Smooth muscle cell (in vitro differentiated cells): Measurements from ENCODE around the gene ALDH1L2. TPM values are rescaled to one million over a fixed set of nuclear protein-coding genes. Genes with fewer than 3 reads are reported as not detected.

ENCODE experiments used
- DNase-seq: peaks from one replicate; lab custom pipeline; 2025; ENCODE audit not compliant: unreplicated experiment; lab: John Stamatoyannopoulos, UW
- H2AFZ ChIP-seq: fragments of 200-600 bp; sonication (generic); 2 replicates; pipeline ENCODE4 v1.6.0; 2016; ENCODE audit warnings: antibody characterized with exemption, low read depth, mild to moderate bottlenecking
- H3F3A ChIP-seq: fragments of 200-600 bp; sonication (generic); 2 replicates; pipeline ENCODE4 v1.6.0; 2017; ENCODE audit warnings: antibody characterized with exemption, low read depth
- H3K27ac ChIP-seq: fragments of 200-600 bp; sonication (generic); 2 replicates; pipeline ENCODE4 v1.5.1; 2016; ENCODE audit warnings: low read depth, mild to moderate bottlenecking
- H3K27me3 ChIP-seq: fragments of 200-600 bp; sonication (generic); 2 replicates; pipeline ENCODE4 v1.6.1; 2016; ENCODE audit warnings: low read depth, mild to moderate bottlenecking
- H3K36me3 ChIP-seq: fragments of 200-600 bp; sonication (generic); 2 replicates; pipeline ENCODE4 v1.5.1; 2016; ENCODE audit warnings: low read depth
- H3K4me1 ChIP-seq: fragments of 200-600 bp; sonication (generic); 2 replicates; pipeline ENCODE4 v1.5.1; 2016; ENCODE audit warnings: low read depth
- H3K4me2 ChIP-seq: fragments of 200-600 bp; sonication (generic); 2 replicates; pipeline ENCODE4 v1.6.0; 2016; ENCODE audit warnings: mild to moderate bottlenecking
- H3K4me3 ChIP-seq: fragments of 200-600 bp; sonication (generic); 2 replicates; pipeline ENCODE4 v1.5.1; 2016; ENCODE audit warnings: mild to moderate bottlenecking
- H3K79me2 ChIP-seq: fragments of 200-600 bp; sonication (generic); 2 replicates; pipeline ENCODE4 v1.6.0; 2016; ENCODE audit warnings: low read depth, mild to moderate bottlenecking
- H3K9ac ChIP-seq: fragments of 200-600 bp; sonication (generic); 2 replicates; pipeline ENCODE4 v1.6.0; 2016; ENCODE audit warnings: low read depth
- H3K9me3 ChIP-seq: fragments of 200-600 bp; sonication (generic); replicated peaks from 2 replicates; pipeline ENCODE4 v1.5.1; 2016; ENCODE audit warnings: low read depth
- H4K20me1 ChIP-seq: fragments of 200-600 bp; sonication (generic); 2 replicates; pipeline ENCODE4 v1.6.0; 2016; ENCODE audit warnings: low read depth
- CTCF ChIP-seq: fragments of 200-600 bp; sonication (generic); IDR thresholded peaks from 2 replicates; pipeline ENCODE4 v1.5.1; 2017; ENCODE audit warnings: borderline replicate concordance, mild to moderate bottlenecking, antibody characterized with exemption; ENCODE audit not compliant: insufficient read depth, poor library complexity, severe bottlenecking
- WGBS: methylation state at CpG from one replicate; pipeline ENCODE4 v1.1.7; 2016; ENCODE audit warnings: low lambda C conversion rate; 5-methylcytosine and 5-hydroxymethylcytosine counted together
- polyA plus RNA-seq: library from polyadenylated mRNA; unstranded; fragments of >200 nt; fragmentation: Nextera tagmentation; extraction: Ambion mirVana; gene quantifications from 2 replicates; pipeline ENCODE4 v1.2.1, GENCODE V29; 2016
- total RNA-seq: library from RNA; depleted of rRNA; stranded (reverse); fragments of >200 nt; gene quantifications from 2 replicates; pipeline ENCODE4 v1.2.3, GENCODE V29; 2014

Gene ALDH1L2
- total and polyA plus RNA-seq, 2 experiments from 2014 or later: 25.3 to 28.1 TPM

GRCh38 chr12:105107494-105108371 is 23.5 kb upstream of the ALDH1L2 start, which contains the start of gene WASHC4:
Gene WASHC4 (plus strand): TSS chr12:105107731. CDS start chr12:105107801, 70 bp downstream.
- WGBS: 1% methylated on average over 84 of the region's 85 CpGs

GRCh38 chr12:105107171-105107493 is 22.9 kb upstream of the ALDH1L2 start:
- no peaks in the 10 kb centered on the region for H3K36me3 ChIP-seq
- H3K79me2 ChIP-seq: peaks cover 41% of the 10 kb centered on the region
- H3K9ac ChIP-seq: peak overlapping the region; percentile 76
- peak overlapping the region; percentile 91 for H3K27ac ChIP-seq
- peaks cover 8% of the 10 kb centered on the region for H3F3A ChIP-seq
- H3K4me1 ChIP-seq: peaks cover 31% of the 10 kb centered on the region
- TF ChIP-seq CTCF: no peak
- peaks cover 41% of the 10 kb centered on the region for H4K20me1 ChIP-seq
- WGBS: 3% methylated on average over 15 of the region's 15 CpGs
- peak overlapping the region; percentile 96 for H2AFZ ChIP-seq
- peak overlapping the region; percentile 87 for H3K4me3 ChIP-seq
- no peaks in the 10 kb centered on the region for H3K27me3 ChIP-seq
- DNase-seq: no peak
- H3K9me3 ChIP-seq: no peaks in the 10 kb centered on the region
- H3K4me2 ChIP-seq: peak overlapping the region; percentile 86

More at GRCh38 chr12:105107494-105108371, 23.5 kb upstream of the ALDH1L2 start, which contains the start of gene WASHC4:
- peak; percentile 82 for DNase-seq
- H3K4me2 ChIP-seq: peak within 1 kb of the TSS; percentile 86
- H3K27me3 ChIP-seq: no peaks in the 10 kb centered on the region
- peaks cover 47% of the 10 kb centered on the region for H3K79me2 ChIP-seq
- H2AFZ ChIP-seq: peak within 1 kb of the TSS; percentile 96
- peaks cover 31% of the 10 kb centered on the region for H3K4me1 ChIP-seq
- peaks cover 47% of the 10 kb centered on the region for H4K20me1 ChIP-seq
- H3K36me3 ChIP-seq: no peaks in the 10 kb centered on the region
- no peaks in the 10 kb centered on the region for H3K9me3 ChIP-seq
- H3F3A ChIP-seq: peaks cover 8% of the 10 kb centered on the region
- no peak for TF ChIP-seq CTCF
- H3K4me3 ChIP-seq: peak within 1 kb of the TSS; percentile 87
- peak within 1 kb of the TSS; percentile 91 for H3K27ac ChIP-seq
- peak within 1 kb of the TSS; percentile 90 for H3K9ac ChIP-seq

- Histone ChIP-seq H3K36me3 (no peaks in the 10 kb centered on the region), H3K9me3 (no peaks in the 10 kb centered on the region), H4K20me1 (peaks cover 36% of the 10 kb centered on the region), H3K4me3 (peak overlapping the region; percentile 87), H3F3A (peaks cover 8% of the 10 kb centered on the region), H3K9ac (no peak overlapping the region), H3K27me3 (no peaks in the 10 kb centered on the region), H3K4me2 (peak overlapping the region; percentile 86), H3K79me2 (peaks cover 36% of the 10 kb centered on the region), H3K4me1 (peaks cover 30% of the 10 kb centered on the region), H3K27ac (no peak overlapping the region), H2AFZ (peak overlapping the region; percentile 96)
- TF ChIP-seq CTCF: no peak
- DNase-seq: no peak
- WGBS: 57% methylated on average over 7 of the region's 7 CpGs
Measured at GRCh38 chr12:105106621-105107020, 22.4 kb upstream of the ALDH1L2 start.

GRCh38 chr12:105104762-105105161 is 20.5 kb upstream of the ALDH1L2 start:
- H3K4me2 ChIP-seq: no peak overlapping the region
- H3K27ac ChIP-seq: no peak overlapping the region
- H3K9me3 ChIP-seq: no peaks in the 10 kb centered on the region
- no peak for TF ChIP-seq CTCF
- DNase-seq: no peak
- no peak overlapping the region for H2AFZ ChIP-seq
- H3K9ac ChIP-seq: no peak overlapping the region
- peaks cover 17% of the 10 kb centered on the region for H3K79me2 ChIP-seq
- no peak overlapping the region for H3K4me3 ChIP-seq
- 87% methylated on average over 1 of the region's 1 CpG for WGBS
- H3K4me1 ChIP-seq: peaks cover 13% of the 10 kb centered on the region
- no peaks in the 10 kb centered on the region for H3K36me3 ChIP-seq
- H3F3A ChIP-seq: peaks cover 8% of the 10 kb centered on the region
- H3K27me3 ChIP-seq: no peaks in the 10 kb centered on the region
- H4K20me1 ChIP-seq: peaks cover 17% of the 10 kb centered on the region
